ENCODE data around the gene CABP2. TPM values are rescaled to one million over a fixed set of nuclear protein-coding genes. Genes with fewer than 3 reads are reported as not detected.
A peak's percentile ranks its signal among the peaks of the same experiment; 100 is the strongest.
"Not testable (repeated sequence)": the region's sequence is repeated elsewhere in the genome, so short reads cannot be mapped to it uniquely, and the experiment has no call there.

CABP2 gene
- total and polyA plus RNA-seq, 10 of the 15 experiments (the other 5 are each of a cell fraction or from before 2014, with no cell fraction given), result not detected

GRCh38 chr11:67571443-67571842 is 48.2 kb upstream of the CABP2 start:
- ChIA-PET SMC1A (ENCODE audit: uncharacterized antibody, unreplicated experiment) (interaction anchor here (1.0 to 4.6 kb wide), 4 partner anchors 10 to 58 kb away, joined by 3 to 17 read pairs (median 6); partner anchors contain the start of gene GSTP1), POLR2A (interaction anchor here (1.1 kb wide), 1 partner anchor 9 kb away, joined by 3 read pairs; no protein-coding TSS in a partner anchor), CTCF (interaction anchor here (1.1 to 4.4 kb wide), 16 partner anchors 11 to 190 kb away, joined by 3 to 35 read pairs (median 5); partner anchors contain the start of genes GSTP1 and NUDT8), RAD21 (ENCODE audit: unreplicated experiment) (interaction anchor here (0.6 to 1.4 kb wide), 3 partner anchors 8 to 88 kb away, joined by 3 to 5 read pairs (median 3); no protein-coding TSS in a partner anchor)
- H3K27me3 ChIP-seq (replicated peaks in 1 of 2; ENCODE audit: control insufficient read depth in 2 of 2, insufficient read depth in 2 of 2, low read length in 1 of 2), result no peaks in the 10 kb centered on the region
- no peaks in the 10 kb centered on the region for H3K79me2 ChIP-seq (ENCODE audit: control insufficient read depth, insufficient read depth, low read length)
- no peak overlapping the region for H3K9ac ChIP-seq (ENCODE audit: control insufficient read depth, insufficient read depth, low read length)
- H3K9me3 ChIP-seq (replicated peaks; ENCODE audit: control insufficient read depth, insufficient read depth, low read length), result peaks cover 3% of the 10 kb centered on the region; the same call in 1 of the 3 replicates
- peaks cover 5% of the 10 kb centered on the region for H3K4me1 ChIP-seq (ENCODE audit: control insufficient read depth, insufficient read depth, low read length)
- intact Hi-C loops (cut with micrococcal nuclease; ENCODE audit: unreplicated experiment) (loop anchor here (5.0 kb wide), 1 partner anchor 41 kb away; no protein-coding TSS in a partner anchor), in situ Hi-C loops (cut with MboI) (no loop called here)
- TF ChIP-seq NFYB (IDR thresholded peaks at IDR 0.05; ENCODE audit: insufficient read depth, low read depth, low read length), result 0 out of 2 replicates have a peak, but pooled peaks have one; percentile 37
- TF ChIP-seq ZNF217 (IDR thresholded peaks at IDR 0.05), result no peak
- H2AFZ ChIP-seq (ENCODE audit: control insufficient read depth, low read depth, low read length), result no peak overlapping the region
- H3K4me3 ChIP-seq, result no peak overlapping the region
- FAIRE-seq (no peak), DNase-seq (ENCODE audit: low read depth, low spot score) (no peak), ATAC-seq (no peak)
- WGBS (ENCODE audit: insufficient coverage, insufficient replicate concordance, low lambda C conversion rate, missing lambda C conversion rate), result 60% methylated on average over 6 of the region's 6 CpGs
- BruUV-seq (replicated peaks), result no TSS peak
- H4K20me1 ChIP-seq (ENCODE audit: control insufficient read depth, insufficient read depth), result no peaks in the 10 kb centered on the region
- no peaks in the 10 kb centered on the region for H3K36me3 ChIP-seq (ENCODE audit: control insufficient read depth in 2 of 2, insufficient read depth in 2 of 2, low read length in 1 of 2)
- no peak overlapping the region for H3K27ac ChIP-seq (ENCODE audit: control insufficient read depth, insufficient read depth)
- no peak overlapping the region for H3K4me2 ChIP-seq (ENCODE audit: control insufficient read depth, insufficient read depth)

DNA sequence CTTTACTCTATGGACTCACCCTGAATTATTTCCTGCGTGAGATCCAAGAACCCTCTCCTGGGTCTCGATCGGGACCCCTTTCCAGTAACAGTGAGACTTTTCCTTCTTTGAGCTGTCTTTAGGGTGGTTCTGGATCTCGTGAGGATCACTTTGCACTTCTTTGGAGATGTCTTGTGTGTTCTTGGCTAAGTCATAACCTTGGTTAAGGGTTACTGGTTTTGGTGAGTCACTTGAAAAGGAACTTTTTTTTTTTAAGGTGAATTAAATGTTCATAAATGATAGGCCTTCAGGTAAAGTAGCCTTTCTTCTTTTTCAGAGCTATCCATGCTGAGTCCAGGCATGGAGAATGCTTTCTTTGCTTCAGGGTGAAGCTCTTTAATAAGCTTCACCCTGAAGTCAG is 41.0 kb upstream of the CABP2 start:
- intact Hi-C loops (cut with micrococcal nuclease; ENCODE audit: unreplicated experiment), result no loop called here
- SMC1A ChIA-PET (ENCODE audit: uncharacterized antibody, unreplicated experiment), result interaction anchor here (2.4 kb wide), 1 partner anchor 16 kb away, joined by 9 read pairs; no protein-coding TSS in a partner anchor
- no peak overlapping the region for H3K27ac ChIP-seq (ENCODE audit: control insufficient read depth, insufficient read depth)
- H3K4me1 ChIP-seq (ENCODE audit: control insufficient read depth, insufficient read depth, low read length), result peaks cover 23% of the 10 kb centered on the region
- RAD21 ChIA-PET (ENCODE audit: unreplicated experiment), result no interaction called here
- ATAC-seq (no peak), DNase-seq (ENCODE audit: low read depth, low spot score) (no peak), FAIRE-seq (no peak)
- H4K20me1 ChIP-seq (ENCODE audit: control insufficient read depth, insufficient read depth), result no peaks in the 10 kb centered on the region
- BruUV-seq (replicated peaks), result no TSS peak
- 75% methylated on average over 4 of the region's 4 CpGs for WGBS (ENCODE audit: insufficient coverage, insufficient replicate concordance, low lambda C conversion rate, missing lambda C conversion rate)
- no peak overlapping the region for H3K4me2 ChIP-seq (ENCODE audit: control insufficient read depth, insufficient read depth)
- H3K9me3 ChIP-seq (replicated peaks; ENCODE audit: control insufficient read depth, insufficient read depth, low read length), result no peaks in the 10 kb centered on the region
- CTCF ChIA-PET, result interaction anchor here (1.2 to 1.3 kb wide), 2 partner anchors 8 to 72 kb away, joined by 3 to 4 read pairs; no protein-coding TSS in a partner anchor
- no peaks in the 10 kb centered on the region for H3K36me3 ChIP-seq (ENCODE audit: control insufficient read depth in 2 of 2, insufficient read depth in 2 of 2, low read length in 1 of 2)
- in situ Hi-C loops (cut with MboI), result no loop called here
- no peak for TF ChIP-seq ESRRA (IDR thresholded peaks at IDR 0.05; ENCODE audit: low read length)
- no peak for TF ChIP-seq IRF3 (IDR thresholded peaks at IDR 0.05)
- no peak for TF ChIP-seq ZSCAN29 (IDR thresholded peaks at IDR 0.05)
- no peak for TF ChIP-seq RAD51 (IDR thresholded peaks at IDR 0.05)
- no peak for TF ChIP-seq HDAC2 (IDR thresholded peaks at IDR 0.05)
- H3K4me3 ChIP-seq, result no peak overlapping the region
- H3K9ac ChIP-seq (ENCODE audit: control insufficient read depth, insufficient read depth, low read length), result no peak overlapping the region
- POLR2A ChIA-PET, result no interaction called here
- H3K79me2 ChIP-seq (ENCODE audit: control insufficient read depth, insufficient read depth, low read length), result no peaks in the 10 kb centered on the region
- H2AFZ ChIP-seq (ENCODE audit: control insufficient read depth, low read depth, low read length), result no peak overlapping the region
- no peaks in the 10 kb centered on the region for H3K27me3 ChIP-seq (replicated peaks in 1 of 2; ENCODE audit: control insufficient read depth in 2 of 2, insufficient read depth in 2 of 2, low read length in 1 of 2)

GRCh38 chr11:67563705-67564114 is 40.5 kb upstream of the CABP2 start:
- H4K20me1 ChIP-seq (ENCODE audit: control insufficient read depth, insufficient read depth); H3K9me3 ChIP-seq (replicated peaks; ENCODE audit: control insufficient read depth, insufficient read depth, low read length); DNase-seq (ENCODE audit: low read depth, low spot score); H2AFZ ChIP-seq (ENCODE audit: control insufficient read depth, low read depth, low read length); BruUV-seq (replicated peaks); H3K4me3 ChIP-seq; H3K9ac ChIP-seq (ENCODE audit: control insufficient read depth, insufficient read depth, low read length); in situ Hi-C loops (cut with MboI); intact Hi-C loops (cut with micrococcal nuclease; ENCODE audit: unreplicated experiment); FAIRE-seq; H3K79me2 ChIP-seq (ENCODE audit: control insufficient read depth, insufficient read depth, low read length); H3K27ac ChIP-seq (ENCODE audit: control insufficient read depth, insufficient read depth); H3K36me3 ChIP-seq (ENCODE audit: control insufficient read depth in 2 of 2, insufficient read depth in 2 of 2, low read length in 1 of 2); H3K27me3 ChIP-seq (replicated peaks in 1 of 2; ENCODE audit: control insufficient read depth in 2 of 2, insufficient read depth in 2 of 2, low read length in 1 of 2); ATAC-seq; H3K4me2 ChIP-seq (ENCODE audit: control insufficient read depth, insufficient read depth): not testable (repeated sequence)
- ChIA-PET POLR2A (interaction anchor here (1.3 kb wide), 1 partner anchor 84 kb away, joined by 3 read pairs; no protein-coding TSS in a partner anchor), SMC1A (ENCODE audit: uncharacterized antibody, unreplicated experiment) (interaction anchor here (1.5 to 2.4 kb wide), 2 partner anchors 17 to 212 kb away, joined by 3 to 9 read pairs; no protein-coding TSS in a partner anchor), CTCF (interaction anchor here (1.2 to 1.3 kb wide), 2 partner anchors 9 to 73 kb away, joined by 3 to 4 read pairs; no protein-coding TSS in a partner anchor), RAD21 (ENCODE audit: unreplicated experiment) (interaction anchor here (0.8 kb wide), 1 partner anchor 8 kb away, joined by 5 read pairs; no protein-coding TSS in a partner anchor)
- peaks cover 28% of the 10 kb centered on the region for H3K4me1 ChIP-seq (ENCODE audit: control insufficient read depth, insufficient read depth, low read length)
- 66% methylated on average over 11 of the region's 11 CpGs for WGBS (ENCODE audit: insufficient coverage, insufficient replicate concordance, low lambda C conversion rate, missing lambda C conversion rate)
